Brain microvascular endothelial cell (primary cell): ENCODE measurements around the gene ARHGAP26.

ENCODE experiments used
- DNase-seq: peaks from one replicate; pipeline ENCODE4 v3.0.0-alpha.2; 2020
- H3K27ac ChIP-seq: fragments of 250-450 bp; sonication (Bioruptor Pico); 2 replicates; pipeline ENCODE4 v1.5.1; 2020; ENCODE audit warnings: mild to moderate bottlenecking, moderate library complexity
- H3K27me3 ChIP-seq: fragments of 250-450 bp; sonication (Bioruptor Pico); replicated peaks from 2 replicates; pipeline ENCODE4 v1.5.1; 2020; ENCODE audit warnings: mild to moderate bottlenecking
- H3K36me3 ChIP-seq: fragments of 250-450 bp; sonication (Bioruptor Pico); replicated peaks from 2 replicates; pipeline ENCODE4 v1.5.1; 2020; ENCODE audit warnings: mild to moderate bottlenecking
- H3K4me3 ChIP-seq: 2 replicates; pipeline ENCODE4 v1.5.1; 2011; ENCODE audit warnings: low read depth, mild to moderate bottlenecking, control low read depth, low read length, moderate library complexity
- CTCF ChIP-seq: IDR thresholded peaks from 2 replicates; pipeline ENCODE4 v1.5.1; 2011; ENCODE audit warnings: low read depth, mild to moderate bottlenecking, moderate library complexity, low read length, control low read depth, inconsistent platforms; ENCODE audit errors: missing control alignments
- in situ Hi-C: cut with HindIII; loops from 2 replicates; pipeline ENCODE4 v1.10.0; 2017; ENCODE audit warnings: low sequenced_read_pairs, low pct_ligation_motif_present

Gene ARHGAP26

GRCh38 chr5:142757564-142757963, 12.6 kb upstream of the ARHGAP26 start:
- no peaks in the 10 kb centered on the region for H3K27me3 ChIP-seq
- no peak overlapping the region for H3K27ac ChIP-seq
- H3K36me3 ChIP-seq, result no peaks in the 10 kb centered on the region
- in situ Hi-C loops, result no loop called here
- TF ChIP-seq CTCF, result no peak
- no peak overlapping the region for H3K4me3 ChIP-seq
- no peak for DNase-seq

- no peak overlapping the region for H3K27ac ChIP-seq
- in situ Hi-C loops, result no loop called here
- DNase-seq, result no peak
These were observed 11.9 kb upstream of the ARHGAP26 start for GRCh38 chr5:142758062-142758795.

GRCh38 chr5:142758796-142759145, 11.4 kb upstream of the ARHGAP26 start:
- Histone ChIP-seq H3K27ac (no peak overlapping the region), H3K4me3 (no peak overlapping the region), H3K27me3 (no peaks in the 10 kb centered on the region), H3K36me3 (no peaks in the 10 kb centered on the region)
- TF ChIP-seq CTCF, result no peak
- no peak for DNase-seq
- in situ Hi-C loops, result no loop called here

More at GRCh38 chr5:142758062-142758795, 11.9 kb upstream of the ARHGAP26 start:
- TF ChIP-seq CTCF, result no peak
- H3K36me3 ChIP-seq, result no peaks in the 10 kb centered on the region
- no peaks in the 10 kb centered on the region for H3K27me3 ChIP-seq
- no peak overlapping the region for H3K4me3 ChIP-seq

GRCh38 chr5:142763701-142764100, 6.5 kb upstream of the ARHGAP26 start:
- H3K27me3 ChIP-seq, result no peaks in the 10 kb centered on the region
- in situ Hi-C loops, result no loop called here
- TF ChIP-seq CTCF, result no peak
- no peaks in the 10 kb centered on the region for H3K36me3 ChIP-seq
- H3K27ac ChIP-seq, result no peak overlapping the region
- no peak for DNase-seq
- no peak overlapping the region for H3K4me3 ChIP-seq

- no peak for DNase-seq
- Histone ChIP-seq H3K36me3 (no peaks in the 10 kb centered on the region), H3K4me3 (no peak overlapping the region), H3K27me3 (no peaks in the 10 kb centered on the region), H3K27ac (no peak overlapping the region)
- in situ Hi-C loops, result no loop called here
- TF ChIP-seq CTCF, result no peak
These were observed 3.0 kb upstream of the ARHGAP26 start for GRCh38 chr5:142767178-142767577.

GRCh38 chr5:142767911-142768310, 2.3 kb upstream of the ARHGAP26 start:
- in situ Hi-C loops, result no loop called here
- H3K27ac ChIP-seq, result no peak overlapping the region
- no peak for TF ChIP-seq CTCF
- no peak for DNase-seq
- no peaks in the 10 kb centered on the region for H3K36me3 ChIP-seq
- no peak overlapping the region for H3K4me3 ChIP-seq
- no peaks in the 10 kb centered on the region for H3K27me3 ChIP-seq
